HCT116 (cell line): Measurements from ENCODE around the gene TERT. TPM values are rescaled to one million over a fixed set of nuclear protein-coding genes. Genes with fewer than 3 reads are reported as not detected.

Experiments
- ATAC-seq: fragments of 200-7000 bp; cut with Tn5 transposase; 2 replicates; pipeline ENCODE4 v1.9.1; 2020; ENCODE audit warnings: mild to moderate bottlenecking, moderate library complexity
- BruUV-seq: library from RNA; stranded (reverse); fragments of 400-500 nt; replicated peaks from 2 replicates; lab custom pipeline; 2021; lab: Mats Ljungman, UMichigan
- CTCF ChIA-PET: fragments of 300-600 bp; sonication (Branson Sonifier 250); formaldehyde crosslinking; loops from one replicate; lab custom pipeline; 2021; ENCODE audit warnings: antibody characterized with exemption; lab: Charles Lee
- POLR2A ChIA-PET: fragments of 300-600, 350-600 bp; sonication (Branson Sonifier 250); formaldehyde crosslinking; loops from one replicate; lab custom pipeline; 2021; ENCODE audit warnings: antibody characterized with exemption; lab: Charles Lee
- RAD21 ChIA-PET, 2 experiments: fragments of 300-600 bp; sonication (Branson Sonifier 250); formaldehyde crosslinking; loops; one replicate each; lab custom pipeline; 2023; ENCODE audit warnings: low total read pairs in 2 of 2; ENCODE audit not compliant: uncharacterized antibody in 2 of 2, unreplicated experiment in 2 of 2, low non-redundant PET in 1 of 2; lab: Charles Lee
- DNase-seq: peaks from one replicate; pipeline ENCODE4 v3.0.0-alpha.2; 2010; ENCODE audit warnings: low read depth, low spot score
- H2AFZ ChIP-seq: fragments of 200-600 bp; shearing (Covaris generic), sonication (generic); 2 replicates; pipeline ENCODE4 v1.6.1; 2017; ENCODE audit warnings: low read depth, mixed run types, mixed read lengths, antibody characterized with exemption, low read length; ENCODE audit not compliant: poor library complexity, severe bottlenecking
- H3K27ac ChIP-seq: 2 replicates; pipeline ENCODE4 v1.5.1; 2012; ENCODE audit warnings: low read depth, low read length
- H3K27me3 ChIP-seq: fragments of 200-600 bp; sonication (generic); 2 replicates; pipeline ENCODE4 v1.6.1; 2016; ENCODE audit warnings: mixed run types, low read length, mixed read lengths; ENCODE audit not compliant: insufficient read depth
- H3K36me3 ChIP-seq, 2 experiments: fragments of 200-500 bp in 1 of 2; fragments of 200-600 bp in 1 of 2; sonication (Bioruptor generic) in 1 of 2; sonication (generic) in 1 of 2; 2 replicates each; pipeline versions ENCODE4 v1.5.1 to v1.6.1; 2014 to 2016; ENCODE audit warnings: low read length in 2 of 2, inconsistent platforms in 1 of 2, mixed read lengths in 1 of 2, mixed run types in 1 of 2; ENCODE audit not compliant: insufficient read depth in 2 of 2, control insufficient read depth in 1 of 2
- H3K4me1 ChIP-seq, 2 experiments: fragments of 200-600 bp in 1 of 2; sonication (generic) in 1 of 2; 2 replicates each; pipeline versions ENCODE4 v1.5.1 to v1.6.1; 2012 to 2017; ENCODE audit warnings: low read length in 2 of 2, inconsistent platforms in 1 of 2, mild to moderate bottlenecking in 1 of 2, mixed read lengths in 1 of 2, mixed run types in 1 of 2, moderate library complexity in 1 of 2; ENCODE audit not compliant: insufficient read depth in 2 of 2, control insufficient read depth in 1 of 2
- H3K4me2 ChIP-seq: fragments of 200-600 bp; sonication (generic); 2 replicates; pipeline ENCODE4 v1.6.1; 2017; ENCODE audit warnings: mixed run types, low read length, mixed read lengths
- H3K4me3 ChIP-seq, 2 experiments: fragments of 200-600 bp in 1 of 2; sonication (generic) in 1 of 2; replicated peaks in 1 of 2; 2 replicates each; pipeline ENCODE4 v1.5.1; 2011 to 2016; ENCODE audit warnings: low read length in 2 of 2, control low read depth in 1 of 2, low read depth in 1 of 2, mild to moderate bottlenecking in 1 of 2, mixed read lengths in 1 of 2, mixed run types in 1 of 2
- H3K79me2 ChIP-seq: fragments of 200-600 bp; sonication (generic); 2 replicates; pipeline ENCODE4 v1.6.1; 2017; ENCODE audit warnings: mild to moderate bottlenecking, mixed run types, low read length, moderate library complexity, mixed read lengths; ENCODE audit not compliant: insufficient read depth
- H3K9ac ChIP-seq: fragments of 200-600 bp; sonication (generic); 2 replicates; pipeline ENCODE4 v1.6.1; 2016; ENCODE audit warnings: low read length, mixed read lengths
- H3K9me2 ChIP-seq: fragments of 200-600 bp; sonication (generic), shearing (Covaris generic); 2 replicates; pipeline ENCODE4 v1.6.1; 2017; ENCODE audit warnings: mixed run types, mild to moderate bottlenecking, moderate library complexity; ENCODE audit not compliant: insufficient read depth
- H3K9me3 ChIP-seq, 2 experiments: fragments of 200-500 bp in 1 of 2; fragments of 200-600 bp in 1 of 2; sonication (Bioruptor generic) in 1 of 2; sonication (generic) in 1 of 2; 2 replicates each; pipeline ENCODE4 v1.6.1; 2014 to 2017; ENCODE audit warnings: low read length in 2 of 2, mixed read lengths in 2 of 2, inconsistent platforms in 1 of 2, low read depth in 1 of 2, mild to moderate bottlenecking in 1 of 2, mixed run types in 1 of 2, moderate library complexity in 1 of 2; ENCODE audit not compliant: control insufficient read depth in 1 of 2, insufficient read depth in 1 of 2
- H4K20me1 ChIP-seq: fragments of 200-600 bp; sonication (generic), shearing (Covaris generic); 2 replicates; pipeline ENCODE4 v1.6.1; 2017; ENCODE audit warnings: mixed run types, mild to moderate bottlenecking, moderate library complexity; ENCODE audit not compliant: insufficient read depth
- EGR1 ChIP-seq: IDR thresholded peaks from 2 replicates; pipeline ENCODE4 v1.6.1; 2012; ENCODE audit warnings: low read depth
- ELF1 ChIP-seq: IDR thresholded peaks from 2 replicates; pipeline ENCODE4 v1.6.1; 2012; ENCODE audit warnings: low read depth, borderline replicate concordance
- JUND ChIP-seq: IDR thresholded peaks from 2 replicates; pipeline ENCODE4 v1.6.1; 2012
- POLR2A ChIP-seq: IDR thresholded peaks from 2 replicates; pipeline ENCODE4 v1.7.0; 2011; ENCODE audit warnings: borderline replicate concordance; ENCODE audit not compliant: insufficient read depth, insufficient read length; ENCODE audit errors: extremely low read depth
- POLR2AphosphoS5 ChIP-seq: IDR thresholded peaks from 2 replicates; pipeline ENCODE4 v1.6.1; 2011; ENCODE audit warnings: mild to moderate bottlenecking, low read depth, low read length, moderate library complexity
- SIN3A ChIP-seq: IDR thresholded peaks from 2 replicates; pipeline ENCODE4 v1.6.1; 2012; ENCODE audit warnings: low read depth
- SP1 ChIP-seq: IDR thresholded peaks from 2 replicates; pipeline ENCODE4 v1.6.1; 2012; ENCODE audit warnings: low read depth
- SRF ChIP-seq: IDR thresholded peaks from 2 replicates; pipeline ENCODE4 v1.6.1; 2012; ENCODE audit warnings: low read depth
- TCF7L2 ChIP-seq: IDR thresholded peaks from 2 replicates; pipeline ENCODE4 v1.7.0; 2011; ENCODE audit warnings: borderline replicate concordance, inconsistent platforms; ENCODE audit not compliant: insufficient read depth, insufficient read length; ENCODE audit errors: extremely low read depth
- intact Hi-C: fragments of 100-400 bp; cut with micrococcal nuclease; formaldehyde crosslinking; loops from 2 replicates; pipeline ENCODE4 v1.10.0; 2022
- total RNA-seq: library from RNA; stranded (reverse); gene quantifications from one replicate; pipeline ENCODE4 v1.2.1, GENCODE V29; 2021; ENCODE audit not compliant: unreplicated experiment
- TF ChIP-seq, protein P1 (sequence below): IDR thresholded peaks from 2 replicates; pipeline ENCODE4 v1.6.1; 2012
- TF ChIP-seq, protein P2 (sequence below): IDR thresholded peaks from 2 replicates; pipeline ENCODE4 v1.6.1; 2012
- TF ChIP-seq, protein P3 (sequence below), 3 experiments: fragments of 200-600 bp in 1 of 3; sonication (generic) in 1 of 3; IDR thresholded peaks in 2 of 3; conservative IDR thresholded peaks in 1 of 3; 2 replicates each; pipeline ENCODE4 v1.5.1; 2012 to 2017; ENCODE audit warnings: low read depth in 2 of 3, low read length in 2 of 3, antibody characterized with exemption in 1 of 3, borderline replicate concordance in 1 of 3, control low read depth in 1 of 3, mild to moderate bottlenecking in 1 of 3, mixed read lengths in 1 of 3, mixed run types in 1 of 3, moderate library complexity in 1 of 3; ENCODE audit not compliant: insufficient read depth in 1 of 3

The TERT gene
- total RNA-seq, 1 experiment from 2014 or later: 6.9 TPM

DNA sequence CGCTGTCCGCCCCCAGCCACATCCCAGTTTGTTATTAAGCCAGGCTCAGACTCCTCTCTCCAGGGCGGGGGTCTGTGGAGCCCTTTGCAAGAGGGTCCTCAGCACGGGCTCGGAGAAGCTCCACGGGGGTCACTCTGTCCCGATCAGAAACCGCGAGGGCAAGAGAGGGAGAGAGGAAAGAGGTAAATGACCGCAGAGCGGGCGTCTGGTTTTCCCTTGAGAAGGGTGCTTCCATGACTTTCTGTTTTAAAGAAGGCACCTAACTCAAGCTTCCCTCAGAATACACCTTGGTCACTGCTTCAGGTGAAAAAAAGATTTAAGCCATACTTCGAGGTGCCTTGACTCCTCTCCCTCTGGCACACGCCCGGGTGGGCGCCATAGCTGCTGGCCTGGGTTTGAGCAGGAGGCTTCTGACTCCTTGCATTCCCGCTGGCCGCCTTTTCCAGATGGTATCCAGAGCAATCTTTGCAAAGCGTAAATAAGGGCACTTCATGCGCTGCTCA lies 5.8 kb upstream of the TERT start:
- Histone ChIP-seq H3K9me2 (no peaks in the 10 kb centered on the region), H3K4me2 (no peak overlapping the region), H2AFZ (no peak overlapping the region), H3K79me2 (no peaks in the 10 kb centered on the region), H3K4me3 (no peak overlapping the region), H3K36me3 (no peaks in the 10 kb centered on the region), H3K4me1 (no peaks in the 10 kb centered on the region), H3K9ac (no peak overlapping the region), H3K27ac (no peak overlapping the region)
- POLR2A ChIA-PET: no interaction called here
- intact Hi-C loops: no loop called here
- TF ChIP-seq POLR2A: no peak
- TF ChIP-seq EGR1: no peak
- no peak for TF ChIP-seq ELF1
- no peak for TF ChIP-seq SP1
- TF ChIP-seq, protein P1, sequence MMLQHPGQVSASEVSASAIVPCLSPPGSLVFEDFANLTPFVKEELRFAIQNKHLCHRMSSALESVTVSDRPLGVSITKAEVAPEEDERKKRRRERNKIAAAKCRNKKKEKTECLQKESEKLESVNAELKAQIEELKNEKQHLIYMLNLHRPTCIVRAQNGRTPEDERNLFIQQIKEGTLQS: no peak
- TF ChIP-seq, protein P2, sequence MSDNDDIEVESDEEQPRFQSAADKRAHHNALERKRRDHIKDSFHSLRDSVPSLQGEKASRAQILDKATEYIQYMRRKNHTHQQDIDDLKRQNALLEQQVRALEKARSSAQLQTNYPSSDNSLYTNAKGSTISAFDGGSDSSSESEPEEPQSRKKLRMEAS: no peak
- TF ChIP-seq, protein P3, sequence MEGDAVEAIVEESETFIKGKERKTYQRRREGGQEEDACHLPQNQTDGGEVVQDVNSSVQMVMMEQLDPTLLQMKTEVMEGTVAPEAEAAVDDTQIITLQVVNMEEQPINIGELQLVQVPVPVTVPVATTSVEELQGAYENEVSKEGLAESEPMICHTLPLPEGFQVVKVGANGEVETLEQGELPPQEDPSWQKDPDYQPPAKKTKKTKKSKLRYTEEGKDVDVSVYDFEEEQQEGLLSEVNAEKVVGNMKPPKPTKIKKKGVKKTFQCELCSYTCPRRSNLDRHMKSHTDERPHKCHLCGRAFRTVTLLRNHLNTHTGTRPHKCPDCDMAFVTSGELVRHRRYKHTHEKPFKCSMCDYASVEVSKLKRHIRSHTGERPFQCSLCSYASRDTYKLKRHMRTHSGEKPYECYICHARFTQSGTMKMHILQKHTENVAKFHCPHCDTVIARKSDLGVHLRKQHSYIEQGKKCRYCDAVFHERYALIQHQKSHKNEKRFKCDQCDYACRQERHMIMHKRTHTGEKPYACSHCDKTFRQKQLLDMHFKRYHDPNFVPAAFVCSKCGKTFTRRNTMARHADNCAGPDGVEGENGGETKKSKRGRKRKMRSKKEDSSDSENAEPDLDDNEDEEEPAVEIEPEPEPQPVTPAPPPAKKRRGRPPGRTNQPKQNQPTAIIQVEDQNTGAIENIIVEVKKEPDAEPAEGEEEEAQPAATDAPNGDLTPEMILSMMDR (IDR thresholded peaks at IDR 0.05 in 2 of 3, conservative IDR thresholded peaks at IDR 0.05 in 1 of 3; ENCODE audit: borderline replicate concordance in 1 of 3, insufficient read depth in 1 of 3, low read depth in 2 of 3, low read length in 2 of 3): no peak
- no peak for TF ChIP-seq SIN3A
- TF ChIP-seq JUND: no peak
- no peak for TF ChIP-seq SRF
- no peak for TF ChIP-seq POLR2AphosphoS5
- no peak for TF ChIP-seq TCF7L2
- TF ChIP-seq, all 23 proteins: peak for 0
- no peaks in the 10 kb centered on the region; the same call in 1 of the 2 replicates for H3K27me3 ChIP-seq
- H4K20me1 ChIP-seq: no peaks in the 10 kb centered on the region
- no peak for ATAC-seq
- ChIA-PET RAD21 (no interaction called here), CTCF (no interaction called here)
- H3K9me3 ChIP-seq: no peaks in the 10 kb centered on the region
- DNase-seq: no peak
- BruUV-seq: no TSS peak
